ENCODE data around the gene ABLIM1.

GRCh38 chr10:114483575-114483974 is 174.5 kb downstream of the ABLIM1 start:
- TF ChIP-seq REST (IDR thresholded peaks at IDR 0.05; ENCODE audit: insufficient read depth in 1 of 2, low read depth in 2 of 2, low read length in 2 of 2) = no peak
- no peak for TF ChIP-seq TAF1 (IDR thresholded peaks at IDR 0.05; ENCODE audit: borderline replicate concordance, insufficient read depth, low read length)
